HepG2 (cell line): ENCODE results near the gene METTL4. TPM values are rescaled to one million over a fixed set of nuclear protein-coding genes. Genes with fewer than 3 reads are reported as not detected.

Source experiments
- ATAC-seq: fragments of 200-7000 bp; cut with Tn5 transposase; 3 replicates; pipeline ENCODE4 v1.9.1; 2020; ENCODE audit warnings: mild to moderate bottlenecking, moderate library complexity
- BruUV-seq: library from RNA; stranded (reverse); fragments of 400-500 nt; replicated peaks from 2 replicates; lab custom pipeline; 2021; lab: Mats Ljungman, UMichigan
- CTCF ChIA-PET: fragments of 300-600 bp; formaldehyde crosslinking; extraction: SDS; loops from one replicate; lab custom pipeline; 2021; ENCODE audit warnings: low total read pairs, inconsistent platforms, low intra/inter-chr PET ratio; lab: Yijun Ruan, JAX
- POLR2A ChIA-PET: fragments of 350-600 bp; sonication (Branson Sonifier 250); formaldehyde crosslinking; loops from one replicate; lab custom pipeline; 2020; ENCODE audit warnings: antibody characterized with exemption, inconsistent platforms; lab: Yijun Ruan, JAX
- DNase-seq: peaks from one replicate; pipeline ENCODE4 v3.0.0-alpha.2; 2015; ENCODE audit warnings: low spot score
- FAIRE-seq: peaks from 3 replicates; lab custom pipeline; 2011; peaks lifted over from hg19 to GRCh38; lab: Jason Lieb, UNC
- H2AFZ ChIP-seq: one replicate; pipeline ENCODE4 v1.6.1; 2011; ENCODE audit warnings: low read length, inconsistent platforms
- H3K27ac ChIP-seq: fragments of 300-600 bp; 3 replicates; pipeline ENCODE4 v1.8.0; 2011; ENCODE audit warnings: mixed run types, mild to moderate bottlenecking, mixed read lengths, low read length, inconsistent platforms; ENCODE audit not compliant: insufficient read depth; ENCODE audit errors: extremely low read length
- H3K27me3 ChIP-seq, 2 experiments: fragments of 200-600 bp in 1 of 2; 2 replicates in 1 of 2; 3 replicates in 1 of 2; pipeline versions ENCODE4 v1.6.0 to v1.8.0; 2011; ENCODE audit warnings: low read length in 2 of 2, mild to moderate bottlenecking in 2 of 2, moderate library complexity in 2 of 2, inconsistent platforms in 1 of 2; ENCODE audit not compliant: insufficient read depth in 2 of 2, control insufficient read depth in 1 of 2
- H3K36me3 ChIP-seq, 2 experiments: fragments of 200-600 bp in 1 of 2; replicated peaks in 1 of 2; 2 replicates in 1 of 2; 3 replicates in 1 of 2; pipeline versions ENCODE4 v1.5.1 to v1.8.0; 2011; ENCODE audit warnings: low read length in 2 of 2, inconsistent platforms in 1 of 2; ENCODE audit not compliant: insufficient read depth in 2 of 2, control insufficient read depth in 1 of 2
- H3K4me1 ChIP-seq: 2 replicates; pipeline ENCODE4 v1.5.1; 2012; ENCODE audit warnings: low read length, inconsistent platforms; ENCODE audit not compliant: insufficient read depth
- H3K4me2 ChIP-seq: 2 replicates; pipeline ENCODE4 v1.6.0; 2011; ENCODE audit warnings: low read depth, low read length, inconsistent platforms
- H3K4me3 ChIP-seq, 3 experiments: fragments of 200-600 bp in 1 of 3; sonication (generic), shearing (Covaris generic) in 1 of 3; replicated peaks in 1 of 3; 2 replicates each; pipeline ENCODE4 v1.5.1; 2011 to 2016; ENCODE audit warnings: low read length in 3 of 3, inconsistent platforms in 2 of 3, low read depth in 2 of 3, mild to moderate bottlenecking in 2 of 3, control low read depth in 1 of 3, mixed read lengths in 1 of 3; ENCODE audit not compliant: insufficient read depth in 1 of 3
- H3K79me2 ChIP-seq: one replicate; pipeline ENCODE4 v1.6.1; 2011; ENCODE audit warnings: low read length, inconsistent platforms; ENCODE audit not compliant: insufficient read depth
- H3K9ac ChIP-seq: 2 replicates; pipeline ENCODE4 v1.6.0; 2011; ENCODE audit warnings: mild to moderate bottlenecking, low read depth, low read length, inconsistent platforms; ENCODE audit not compliant: insufficient read depth
- H3K9me3 ChIP-seq: 2 replicates; pipeline ENCODE4 v1.5.1; 2012; ENCODE audit warnings: mild to moderate bottlenecking, low read length
- H4K20me1 ChIP-seq: 2 replicates; pipeline ENCODE4 v1.6.0; 2011; ENCODE audit warnings: inconsistent platforms, mild to moderate bottlenecking, low read length, moderate library complexity; ENCODE audit not compliant: insufficient read depth
- ATRX ChIP-seq: sonication (generic); formaldehyde crosslinking; IDR thresholded peaks from 2 replicates; pipeline ENCODE4 v1.4.0; 2020; ENCODE audit warnings: missing genetic modification reagents, borderline replicate concordance
- BRCA1 ChIP-seq: sonication (generic); formaldehyde crosslinking; IDR thresholded peaks from 2 replicates; pipeline ENCODE4 v1.4.0; 2020; ENCODE audit warnings: missing genetic modification reagents
- GTF2F1 ChIP-seq: fragments of 150-350 bp; IDR thresholded peaks from 2 replicates; pipeline ENCODE4 v1.6.1; 2014; ENCODE audit warnings: low read length
- HOXA7 ChIP-seq: sonication (generic); formaldehyde crosslinking; IDR thresholded peaks from 2 replicates; pipeline ENCODE4 v1.8.1; 2022; ENCODE audit warnings: mild to moderate bottlenecking, missing genetic modification reagents, moderate library complexity
- MAFK ChIP-seq, 2 experiments: IDR thresholded peaks in 1 of 2; conservative IDR thresholded peaks in 1 of 2; 2 replicates each; pipeline ENCODE4 v1.6.1; 2011; ENCODE audit warnings: improper control_type of control experiment in 2 of 2, low read length in 2 of 2
- POLR2AphosphoS5 ChIP-seq: IDR thresholded peaks from 2 replicates; pipeline ENCODE4 v1.6.1; 2012; ENCODE audit warnings: low read depth, low read length
- SOX13 ChIP-seq, 3 experiments: fragments of 450-650 bp in 1 of 3; sonication (generic) in 1 of 3; formaldehyde crosslinking in 1 of 3; IDR thresholded peaks in 2 of 3; conservative IDR thresholded peaks in 1 of 3; 2 replicates each; pipeline versions ENCODE4 v1.5.0 to v1.6.1; 2016 to 2020; ENCODE audit warnings: antibody characterized with exemption in 1 of 3, mild to moderate bottlenecking in 1 of 3, missing compliant biosample characterization in 1 of 3, missing genetic modification reagents in 1 of 3, moderate library complexity in 1 of 3
- ZFP62 ChIP-seq: sonication (generic); formaldehyde crosslinking; IDR thresholded peaks from 2 replicates; pipeline ENCODE4 v1.4.0; 2020; ENCODE audit warnings: missing genetic modification reagents
- ZNF235 ChIP-seq: sonication (generic); formaldehyde crosslinking; IDR thresholded peaks from 2 replicates; pipeline ENCODE4 v1.8.1; 2023; ENCODE audit warnings: mild to moderate bottlenecking, missing genetic modification reagents, borderline replicate concordance
- ZNF343 ChIP-seq: sonication (generic); formaldehyde crosslinking; IDR thresholded peaks from 2 replicates; pipeline ENCODE4 v1.4.0; 2020; ENCODE audit warnings: mild to moderate bottlenecking, missing genetic modification reagents
- ZNF350 ChIP-seq: sonication (generic); formaldehyde crosslinking; IDR thresholded peaks from 2 replicates; pipeline ENCODE4 v1.4.0; 2020; ENCODE audit warnings: mild to moderate bottlenecking, low read depth, missing genetic modification reagents, borderline replicate concordance
- ZNF597 ChIP-seq: sonication (generic); formaldehyde crosslinking; IDR thresholded peaks from 2 replicates; pipeline ENCODE4 v1.5.0; 2020; ENCODE audit warnings: missing genetic modification reagents
- WGBS: methylation state at CpG from one replicate; pipeline ENCODE4 v1.1.6; 2017; ENCODE audit warnings: low lambda C conversion rate; 5-methylcytosine and 5-hydroxymethylcytosine counted together
- in situ Hi-C: cut with HindIII; loops from 2 replicates; pipeline ENCODE4 v1.10.0; 2017; ENCODE audit warnings: low pct_unique_long_range_greater_than_20kb; ENCODE audit not compliant: extremely low pct_ligation_motif_present
- intact Hi-C: fragments of 100-400 bp; cut with micrococcal nuclease; formaldehyde crosslinking; loops from one replicate; pipeline ENCODE4 v1.10.0; 2022; ENCODE audit not compliant: unreplicated experiment
- polyA plus RNA-seq, 8 experiments: library from polyadenylated mRNA; depleted of rRNA in 3 of 8; stranded (reverse) in 7 of 8; unstranded in 1 of 8; fragments of >200 nt; fragmentation: Illumina TruSeq in 4 of 8; extraction: Trizol in 4 of 8; gene quantifications; 2 replicates each; pipeline versions ENCODE4 v1.2.1 to v1.2.3, GENCODE V29; 2011 to 2016; ENCODE audit warnings: low read depth in 4 of 8, missing spikeins in 1 of 8, mixed read lengths in 1 of 8; ENCODE audit not compliant: insufficient read depth in 1 of 8
- total RNA-seq, 5 experiments: library from RNA; depleted of rRNA; stranded (reverse); fragments of >200 nt; fragmentation: Illumina TruSeq; extraction: Trizol; gene quantifications; 2 replicates each; pipeline ENCODE4 v1.2.3, GENCODE V29; 2016; ENCODE audit warnings: low read depth in 1 of 5
- TF ChIP-seq, protein P1 (sequence below): fragments of 450-650 bp; IDR thresholded peaks from 2 replicates; pipeline ENCODE4 v1.6.1; 2016
- TF ChIP-seq, protein P2 (sequence below): sonication (generic); formaldehyde crosslinking; IDR thresholded peaks from 2 replicates; pipeline ENCODE4 v1.5.0; 2020; ENCODE audit warnings: mild to moderate bottlenecking, missing genetic modification reagents

Gene METTL4
- total and polyA plus RNA-seq, 2 of the 13 experiments (the other 11 are each of a cell fraction or from before 2014, with no cell fraction given): 6.8 to 8.1 TPM

DNA sequence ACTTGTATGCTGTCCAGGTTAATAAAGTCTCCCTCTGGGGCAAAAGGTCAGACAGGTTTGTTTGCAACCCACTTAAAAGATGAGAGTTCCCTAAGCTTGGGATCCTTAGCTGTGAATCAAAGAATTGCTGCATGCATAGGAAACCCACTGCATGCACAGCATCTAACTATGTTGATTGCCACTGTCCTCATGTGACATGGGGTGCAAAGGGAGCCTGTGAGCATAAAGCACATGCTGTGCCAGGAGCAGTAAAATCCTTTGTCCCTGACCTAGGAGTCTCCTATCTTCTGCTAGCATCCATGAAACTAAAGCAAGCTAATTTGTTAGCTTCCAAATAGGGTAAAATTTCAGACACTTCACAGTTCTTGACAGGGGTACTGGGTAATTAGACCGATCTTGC lies 13.8 kb downstream of the METTL4 start:
- ChIA-PET CTCF (no interaction called here), POLR2A (no interaction called here)
- 78% methylated on average over 1 of the region's 1 CpG for WGBS
- H3K79me2 ChIP-seq: no peaks in the 10 kb centered on the region
- no peaks in the 10 kb centered on the region for H4K20me1 ChIP-seq
- no peaks in the 10 kb centered on the region for H3K27me3 ChIP-seq
- no peak overlapping the region for H3K4me2 ChIP-seq
- H3K27ac ChIP-seq: no peak overlapping the region
- no peak for FAIRE-seq
- in situ Hi-C loops: loop anchor here (25.0 kb wide), 1 partner anchor 1695 kb away; no protein-coding TSS in a partner anchor
- intact Hi-C loops: no loop called here
- peaks cover 0 to 10% of the 10 kb centered on the region in 2 experiments; a peak in 1 of 5 replicates for H3K36me3 ChIP-seq
- DNase-seq: no peak
- no peaks in the 10 kb centered on the region for H3K4me1 ChIP-seq
- TF ChIP-seq ATRX (CRISPR knock-in tag) (no peak), ZNF597 (no peak), ZNF350 (no peak), ZFP62 (no peak)
- TF ChIP-seq, protein P1, sequence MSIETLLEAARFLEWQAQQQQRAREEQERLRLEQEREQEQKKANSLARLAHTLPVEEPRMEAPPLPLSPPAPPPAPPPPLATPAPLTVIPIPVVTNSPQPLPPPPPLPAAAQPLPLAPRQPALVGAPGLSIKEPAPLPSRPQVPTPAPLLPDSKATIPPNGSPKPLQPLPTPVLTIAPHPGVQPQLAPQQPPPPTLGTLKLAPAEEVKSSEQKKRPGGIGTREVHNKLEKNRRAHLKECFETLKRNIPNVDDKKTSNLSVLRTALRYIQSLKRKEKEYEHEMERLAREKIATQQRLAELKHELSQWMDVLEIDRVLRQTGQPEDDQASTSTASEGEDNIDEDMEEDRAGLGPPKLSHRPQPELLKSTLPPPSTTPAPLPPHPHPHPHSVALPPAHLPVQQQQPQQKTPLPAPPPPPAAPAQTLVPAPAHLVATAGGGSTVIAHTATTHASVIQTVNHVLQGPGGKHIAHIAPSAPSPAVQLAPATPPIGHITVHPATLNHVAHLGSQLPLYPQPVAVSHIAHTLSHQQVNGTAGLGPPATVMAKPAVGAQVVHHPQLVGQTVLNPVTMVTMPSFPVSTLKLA: peak; percentile 77
- no peak overlapping the region for H2AFZ ChIP-seq
- BruUV-seq: no TSS peak
- no peak for ATAC-seq
- no peak overlapping the region for H3K9ac ChIP-seq
- no peak overlapping the region for H3K4me3 ChIP-seq
- no peaks in the 10 kb centered on the region for H3K9me3 ChIP-seq

DNA sequence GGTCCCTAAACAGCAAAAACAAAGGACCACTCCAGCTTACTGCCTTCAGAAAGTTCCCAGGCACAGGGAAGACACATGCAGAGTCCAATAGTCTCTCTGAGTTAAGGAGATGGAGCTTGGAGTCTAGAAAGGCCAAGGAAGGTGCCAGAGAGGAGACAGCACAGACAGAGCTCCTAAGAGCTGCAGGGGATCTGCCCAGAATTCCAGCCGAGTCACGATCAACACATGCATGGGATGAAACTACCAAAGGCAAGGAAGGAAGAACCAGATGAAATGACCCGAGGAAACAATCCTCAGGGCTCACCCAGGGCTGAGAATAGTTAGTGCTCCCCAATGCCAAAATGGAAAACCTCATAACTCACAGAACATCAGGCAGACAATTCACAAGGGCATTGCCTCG lies 15.4 kb downstream of the METTL4 start:
- WGBS: 93% methylated on average over 4 of the region's 4 CpGs
- Histone ChIP-seq H3K4me2 (no peak overlapping the region), H2AFZ (no peak overlapping the region), H3K79me2 (no peaks in the 10 kb centered on the region), H3K4me1 (no peaks in the 10 kb centered on the region), H3K27ac (no peak overlapping the region), H3K4me3 (no peak overlapping the region), H3K36me3 (peaks cover 0 to 6% of the 10 kb centered on the region in 2 experiments; a peak in 1 of 5 replicates), H4K20me1 (no peaks in the 10 kb centered on the region), H3K9ac (no peak overlapping the region), H3K27me3 (no peaks in the 10 kb centered on the region), H3K9me3 (no peaks in the 10 kb centered on the region)
- DNase-seq: no peak
- ChIA-PET POLR2A (no interaction called here), CTCF (no interaction called here)
- no peak for FAIRE-seq
- ATAC-seq: no peak
- BruUV-seq: no TSS peak
- in situ Hi-C loops (loop anchor here (25.0 kb wide), 1 partner anchor 1694 kb away; no protein-coding TSS in a partner anchor), intact Hi-C loops (no loop called here)
- TF ChIP-seq POLR2AphosphoS5: no peak
- TF ChIP-seq GTF2F1: no peak
- no peak for TF ChIP-seq HOXA7 (CRISPR knock-in tag)
- TF ChIP-seq ZNF235: no peak
- no peak for TF ChIP-seq ZNF343 (CRISPR knock-in tag)
- no peak for TF ChIP-seq MAFK (conservative IDR thresholded peaks at IDR 0.05 in 1 of 2, IDR thresholded peaks at IDR 0.05 in 1 of 2; ENCODE audit: low read length in 2 of 2)
- no peak for TF ChIP-seq BRCA1 (CRISPR knock-in tag)
- TF ChIP-seq, protein P2, sequence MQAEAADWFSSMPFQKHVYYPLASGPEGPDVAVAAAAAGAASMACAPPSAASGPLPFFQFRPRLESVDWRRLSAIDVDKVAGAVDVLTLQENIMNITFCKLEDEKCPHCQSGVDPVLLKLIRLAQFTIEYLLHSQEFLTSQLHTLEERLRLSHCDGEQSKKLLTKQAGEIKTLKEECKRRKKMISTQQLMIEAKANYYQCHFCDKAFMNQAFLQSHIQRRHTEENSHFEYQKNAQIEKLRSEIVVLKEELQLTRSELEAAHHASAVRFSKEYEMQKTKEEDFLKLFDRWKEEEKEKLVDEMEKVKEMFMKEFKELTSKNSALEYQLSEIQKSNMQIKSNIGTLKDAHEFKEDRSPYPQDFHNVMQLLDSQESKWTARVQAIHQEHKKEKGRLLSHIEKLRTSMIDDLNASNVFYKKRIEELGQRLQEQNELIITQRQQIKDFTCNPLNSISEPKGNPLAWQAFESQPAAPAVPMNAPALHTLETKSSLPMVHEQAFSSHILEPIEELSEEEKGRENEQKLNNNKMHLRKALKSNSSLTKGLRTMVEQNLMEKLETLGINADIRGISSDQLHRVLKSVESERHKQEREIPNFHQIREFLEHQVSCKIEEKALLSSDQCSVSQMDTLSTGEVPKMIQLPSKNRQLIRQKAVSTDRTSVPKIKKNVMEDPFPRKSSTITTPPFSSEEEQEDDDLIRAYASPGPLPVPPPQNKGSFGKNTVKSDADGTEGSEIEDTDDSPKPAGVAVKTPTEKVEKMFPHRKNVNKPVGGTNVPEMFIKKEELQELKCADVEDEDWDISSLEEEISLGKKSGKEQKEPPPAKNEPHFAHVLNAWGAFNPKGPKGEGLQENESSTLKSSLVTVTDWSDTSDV (CRISPR knock-in tag): no peak
- no peak for TF ChIP-seq SOX13 (IDR thresholded peaks at IDR 0.05)
- TF ChIP-seq SOX13 (CRISPR knock-in tag; conservative IDR thresholded peaks at IDR 0.05 in 1 of 2, IDR thresholded peaks at IDR 0.05 in 1 of 2): no peak
